ENCODE results near the gene TET3. TPM values are rescaled to one million over a fixed set of nuclear protein-coding genes. Genes with fewer than 3 reads are reported as not detected.

Gene TET3
- total RNA-seq, 6 experiments from 2014 or later, result 3.2 to 3.7 (median 3.4) TPM

GRCh38 chr2:74029714-74030397 lies 45.1 kb downstream of the TET3 start:
- no peak overlapping the region for H3K27ac Mint-ChIP-seq
- H3K27me3 Mint-ChIP-seq (ENCODE audit: insufficient read depth), result no peaks in the 10 kb centered on the region; the same call in none of the 2 replicates
- no peak for TF ChIP-seq CTCF (IDR thresholded peaks at IDR 0.05)
- peaks cover 32% of the 10 kb centered on the region for H3K4me1 Mint-ChIP-seq (ENCODE audit: low read depth)
- no peak for DNase-seq
- peaks cover 14% of the 10 kb centered on the region for H3K36me3 Mint-ChIP-seq (ENCODE audit: low read depth)
- H3K4me3 Mint-ChIP-seq, result no peak overlapping the region
- H3K9me3 Mint-ChIP-seq, result no peaks in the 10 kb centered on the region

GRCh38 chr2:74031221-74031620 lies 46.5 kb downstream of the TET3 start:
- no peak overlapping the region for H3K27ac Mint-ChIP-seq
- no peak for DNase-seq
- H3K9me3 Mint-ChIP-seq, result no peaks in the 10 kb centered on the region
- H3K4me1 Mint-ChIP-seq (ENCODE audit: low read depth), result peaks cover 27% of the 10 kb centered on the region
- H3K4me3 Mint-ChIP-seq, result no peak overlapping the region
- TF ChIP-seq CTCF (IDR thresholded peaks at IDR 0.05), result no peak
- no peaks in the 10 kb centered on the region; the same call in none of the 2 replicates for H3K27me3 Mint-ChIP-seq (ENCODE audit: insufficient read depth)
- peaks cover 14% of the 10 kb centered on the region for H3K36me3 Mint-ChIP-seq (ENCODE audit: low read depth)

GRCh38 chr2:74031959-74032287 lies 47.2 kb downstream of the TET3 start:
- no peak for DNase-seq
- Mint-ChIP-seq H3K27me3 (ENCODE audit: insufficient read depth) (no peaks in the 10 kb centered on the region; the same call in none of the 2 replicates), H3K9me3 (no peaks in the 10 kb centered on the region), H3K4me3 (peak overlapping the region; percentile 72), H3K4me1 (ENCODE audit: low read depth) (peaks cover 30% of the 10 kb centered on the region), H3K27ac (peak overlapping the region; percentile 4; the same call in 1 of the 2 replicates), H3K36me3 (ENCODE audit: low read depth) (peaks cover 12% of the 10 kb centered on the region)
- TF ChIP-seq CTCF (IDR thresholded peaks at IDR 0.05), result no peak

GRCh38 chr2:74033375-74033774 lies 48.7 kb downstream of the TET3 start:
- H3K9me3 Mint-ChIP-seq, result no peaks in the 10 kb centered on the region
- TF ChIP-seq CTCF (IDR thresholded peaks at IDR 0.05), result no peak
- peaks cover 2% of the 10 kb centered on the region for H3K36me3 Mint-ChIP-seq (ENCODE audit: low read depth)
- H3K4me1 Mint-ChIP-seq (ENCODE audit: low read depth), result peaks cover 42% of the 10 kb centered on the region
- H3K4me3 Mint-ChIP-seq, result no peak overlapping the region
- H3K27ac Mint-ChIP-seq, result no peak overlapping the region
- DNase-seq, result no peak
- no peaks in the 10 kb centered on the region; the same call in none of the 2 replicates for H3K27me3 Mint-ChIP-seq (ENCODE audit: insufficient read depth)

Other genes starting within 250 kb of the TET3 start
- 10 to 100 TPM; 17.6 to 26.3 (median 22.8) TPM for gene TPRKB, start 247.6 kb upstream of the TET3 start, total RNA-seq (2021; fragmentation: NEBNext Ultra II Directional; extraction: Animal tissue kit (Norgen Biotek cat#: 25700))
- 10 to 100 TPM; 21.6 to 24.2 (median 23.1) TPM for gene DUSP11, start 204.8 kb upstream of the TET3 start, total RNA-seq (2021; fragmentation: NEBNext Ultra II Directional; extraction: Animal tissue kit (Norgen Biotek cat#: 25700))
- not detected for gene C2orf78, start 200.7 kb upstream of the TET3 start, total RNA-seq (2021; fragmentation: NEBNext Ultra II Directional; extraction: Animal tissue kit (Norgen Biotek cat#: 25700))
- 10 to 100 TPM; 31.6 to 37.2 (median 34.5) TPM for gene STAMBP, start 155.9 kb upstream of the TET3 start, total RNA-seq (2021; fragmentation: NEBNext Ultra II Directional; extraction: Animal tissue kit (Norgen Biotek cat#: 25700))
- 1 to 10 TPM in 4 of 6 experiments, under 1 TPM in 2; 0.17 to 2.3 (median 2.1) TPM for gene ACTG2, start 91.9 kb upstream of the TET3 start, total RNA-seq (2021; fragmentation: NEBNext Ultra II Directional; extraction: Animal tissue kit (Norgen Biotek cat#: 25700))
- gene DGUOK, start 58.0 kb upstream of the TET3 start, total RNA-seq (2021; fragmentation: NEBNext Ultra II Directional; extraction: Animal tissue kit (Norgen Biotek cat#: 25700)), result 10 to 100 TPM; 63.2 to 73.3 (median 69.3) TPM
- 10 to 100 TPM; 71.6 to 92.5 (median 80.8) TPM for gene BOLA3, start 163.0 kb downstream of the TET3 start, total RNA-seq (2021; fragmentation: NEBNext Ultra II Directional; extraction: Animal tissue kit (Norgen Biotek cat#: 25700))
- gene MOB1A, start 194.0 kb downstream of the TET3 start, total RNA-seq (2021; fragmentation: NEBNext Ultra II Directional; extraction: Animal tissue kit (Norgen Biotek cat#: 25700)), result 100 to 1,000 TPM in 5 of 6 experiments, 10 to 100 TPM in 1; 95.4 to 121 (median 112) TPM
- 10 to 100 TPM; 75.3 to 99.6 (median 85.1) TPM for gene MTHFD2, start 213.7 kb downstream of the TET3 start, total RNA-seq (2021; fragmentation: NEBNext Ultra II Directional; extraction: Animal tissue kit (Norgen Biotek cat#: 25700))